Mesenchymal stem cell (in vitro differentiated cells and primary cell): ENCODE data around the gene SLC50A1.

Experiments
- DNase-seq: peaks from one replicate; pipeline ENCODE4 v3.0.0-alpha.2; 2013
- H2AFZ ChIP-seq: one replicate; pipeline ENCODE4 v1.6.1; 2013; ENCODE audit warnings: low read depth, mild to moderate bottlenecking, control low read depth, inconsistent platforms, low read length, moderate library complexity
- H2AK5ac ChIP-seq: 2 replicates; pipeline ENCODE4 v1.6.1; 2013; ENCODE audit warnings: low read length, moderate library complexity, mild to moderate bottlenecking, inconsistent platforms; ENCODE audit not compliant: severe bottlenecking
- H2BK120ac ChIP-seq: one replicate; pipeline ENCODE4 v1.6.1; 2013; ENCODE audit warnings: low read depth, mild to moderate bottlenecking, inconsistent platforms, low read length, moderate library complexity
- H2BK12ac ChIP-seq, 2 experiments: one replicate each; pipeline ENCODE4 v1.6.1; 2013; ENCODE audit warnings: inconsistent platforms in 2 of 2, low read length in 2 of 2, mild to moderate bottlenecking in 2 of 2, moderate library complexity in 2 of 2, control low read depth in 1 of 2
- H2BK15ac ChIP-seq: one replicate; pipeline ENCODE4 v1.6.1; 2013; ENCODE audit warnings: mild to moderate bottlenecking, low read depth, inconsistent platforms; ENCODE audit not compliant: poor library complexity, severe bottlenecking
- H2BK5ac ChIP-seq: 2 replicates; pipeline ENCODE4 v1.6.1; 2013; ENCODE audit warnings: low read depth, mild to moderate bottlenecking, low read length, control low read depth, inconsistent platforms; ENCODE audit not compliant: poor library complexity, severe bottlenecking
- H3K14ac ChIP-seq, 2 experiments: one replicate each; pipeline ENCODE4 v1.6.1; 2013; ENCODE audit warnings: inconsistent platforms in 2 of 2, low read length in 2 of 2, control low read depth in 1 of 2, mild to moderate bottlenecking in 1 of 2, moderate library complexity in 1 of 2
- H3K18ac ChIP-seq, 2 experiments: one replicate each; pipeline ENCODE4 v1.6.1; 2013; ENCODE audit warnings: inconsistent platforms in 2 of 2, low read length in 2 of 2, control low read depth in 1 of 2, low read depth in 1 of 2, mild to moderate bottlenecking in 1 of 2
- H3K23ac ChIP-seq, 2 experiments: one replicate each; pipeline ENCODE4 v1.6.1; 2013; ENCODE audit warnings: inconsistent platforms in 2 of 2, low read length in 2 of 2, mild to moderate bottlenecking in 2 of 2, moderate library complexity in 2 of 2, control low read depth in 1 of 2
- H3K27ac ChIP-seq: 2 replicates; pipeline ENCODE4 v1.5.1; 2013; ENCODE audit warnings: mild to moderate bottlenecking, moderate library complexity, low read length, control low read depth, inconsistent platforms; ENCODE audit not compliant: poor library complexity, severe bottlenecking
- H3K27me3 ChIP-seq, 2 experiments: 2 replicates each; pipeline versions ENCODE4 v1.6.1 to v1.7.0; 2013; ENCODE audit warnings: low read length in 2 of 2, mild to moderate bottlenecking in 2 of 2, moderate library complexity in 2 of 2, control low read depth in 1 of 2, inconsistent platforms in 1 of 2; ENCODE audit not compliant: control insufficient read depth in 1 of 2, insufficient read depth in 1 of 2
- H3K36me3 ChIP-seq, 2 experiments: 2 replicates each; pipeline versions ENCODE4 v1.6.1 to v1.7.0; 2013; ENCODE audit warnings: low read length in 2 of 2, control low read depth in 1 of 2, inconsistent platforms in 1 of 2, low read depth in 1 of 2, mild to moderate bottlenecking in 1 of 2; ENCODE audit not compliant: insufficient read depth in 2 of 2, control insufficient read depth in 1 of 2
- H3K4ac ChIP-seq, 2 experiments: one replicate each; pipeline ENCODE4 v1.6.1; 2013; ENCODE audit warnings: inconsistent platforms in 2 of 2, low read length in 2 of 2, mild to moderate bottlenecking in 2 of 2, moderate library complexity in 2 of 2, control low read depth in 1 of 2, low read depth in 1 of 2
- H3K4me1 ChIP-seq: 2 replicates; pipeline ENCODE4 v1.6.1; 2013; ENCODE audit warnings: low read depth, low read length, control low read depth; ENCODE audit not compliant: control insufficient read depth, insufficient read depth
- H3K4me2 ChIP-seq: 2 replicates; pipeline ENCODE4 v1.6.1; 2013; ENCODE audit warnings: low read length, mild to moderate bottlenecking, inconsistent platforms; ENCODE audit not compliant: poor library complexity, severe bottlenecking
- H3K4me3 ChIP-seq, 2 experiments: 2 replicates each; pipeline versions ENCODE4 v1.5.1 to v1.7.0; 2013; ENCODE audit warnings: low read length in 2 of 2, mild to moderate bottlenecking in 2 of 2, control low read depth in 1 of 2, low read depth in 1 of 2; ENCODE audit not compliant: insufficient read depth in 1 of 2
- H3K79me1 ChIP-seq: replicated peaks from 2 replicates; pipeline ENCODE4 v1.6.1; 2013; ENCODE audit warnings: mild to moderate bottlenecking, control low read depth, low read length, inconsistent platforms; ENCODE audit not compliant: poor library complexity, severe bottlenecking
- H3K9ac ChIP-seq: 2 replicates; pipeline ENCODE4 v1.7.0; 2013; ENCODE audit warnings: mild to moderate bottlenecking, low read length, moderate library complexity
- H3K9me3 ChIP-seq: 2 replicates; pipeline ENCODE4 v1.7.0; 2013; ENCODE audit warnings: mild to moderate bottlenecking, low read length; ENCODE audit not compliant: control insufficient read depth
- H4K8ac ChIP-seq: one replicate; pipeline ENCODE4 v1.6.1; 2013; ENCODE audit warnings: inconsistent platforms, mild to moderate bottlenecking, low read length, moderate library complexity
- H4K91ac ChIP-seq: one replicate; pipeline ENCODE4 v1.6.1; 2013; ENCODE audit warnings: mild to moderate bottlenecking, low read length, inconsistent platforms
- WGBS: methylation state at CpG from one replicate; pipeline ENCODE4 v1.1.7; 2013; ENCODE audit warnings: mixed read lengths; 5-methylcytosine and 5-hydroxymethylcytosine counted together

Gene SLC50A1

GRCh38 chr1:155177918-155178281 lies 42.2 kb downstream of the SLC50A1 start:
- H3K4me1 ChIP-seq, result peaks cover 26% of the 10 kb centered on the region
- peaks cover 39 to 57% of the 10 kb centered on the region in 2 experiments for H3K36me3 ChIP-seq
- H3K9ac ChIP-seq, result no peak overlapping the region
- H2AFZ ChIP-seq, result no peak overlapping the region
- H2BK12ac ChIP-seq, result no peak overlapping the region
- H4K8ac ChIP-seq, result no peak overlapping the region
- H2BK5ac ChIP-seq, result no peak overlapping the region
- no peak overlapping the region for H3K23ac ChIP-seq
- no peaks in the 10 kb centered on the region for H3K27me3 ChIP-seq
- no peaks in the 10 kb centered on the region for H3K9me3 ChIP-seq
- WGBS, result 97% methylated on average over 9 of the region's 9 CpGs
- no peak overlapping the region for H2BK120ac ChIP-seq
- H3K27ac ChIP-seq, result no peak overlapping the region
- no peak overlapping the region for H3K18ac ChIP-seq
- DNase-seq, result no peak
- H2BK15ac ChIP-seq, result no peak overlapping the region
- H4K91ac ChIP-seq, result no peak overlapping the region
- no peak overlapping the region for H3K14ac ChIP-seq
- H3K4me2 ChIP-seq, result no peak overlapping the region
- H2AK5ac ChIP-seq, result no peak overlapping the region
- no peak overlapping the region for H3K4me3 ChIP-seq
- H3K4ac ChIP-seq, result no peak overlapping the region
- peaks cover 14% of the 10 kb centered on the region for H3K79me1 ChIP-seq

- 95% methylated on average over 30 of the region's 30 CpGs for WGBS
- H3K14ac ChIP-seq, result no peak overlapping the region
These were observed 42.9 kb downstream of the SLC50A1 start for GRCh38 chr1:155178441-155179111.

DNA sequence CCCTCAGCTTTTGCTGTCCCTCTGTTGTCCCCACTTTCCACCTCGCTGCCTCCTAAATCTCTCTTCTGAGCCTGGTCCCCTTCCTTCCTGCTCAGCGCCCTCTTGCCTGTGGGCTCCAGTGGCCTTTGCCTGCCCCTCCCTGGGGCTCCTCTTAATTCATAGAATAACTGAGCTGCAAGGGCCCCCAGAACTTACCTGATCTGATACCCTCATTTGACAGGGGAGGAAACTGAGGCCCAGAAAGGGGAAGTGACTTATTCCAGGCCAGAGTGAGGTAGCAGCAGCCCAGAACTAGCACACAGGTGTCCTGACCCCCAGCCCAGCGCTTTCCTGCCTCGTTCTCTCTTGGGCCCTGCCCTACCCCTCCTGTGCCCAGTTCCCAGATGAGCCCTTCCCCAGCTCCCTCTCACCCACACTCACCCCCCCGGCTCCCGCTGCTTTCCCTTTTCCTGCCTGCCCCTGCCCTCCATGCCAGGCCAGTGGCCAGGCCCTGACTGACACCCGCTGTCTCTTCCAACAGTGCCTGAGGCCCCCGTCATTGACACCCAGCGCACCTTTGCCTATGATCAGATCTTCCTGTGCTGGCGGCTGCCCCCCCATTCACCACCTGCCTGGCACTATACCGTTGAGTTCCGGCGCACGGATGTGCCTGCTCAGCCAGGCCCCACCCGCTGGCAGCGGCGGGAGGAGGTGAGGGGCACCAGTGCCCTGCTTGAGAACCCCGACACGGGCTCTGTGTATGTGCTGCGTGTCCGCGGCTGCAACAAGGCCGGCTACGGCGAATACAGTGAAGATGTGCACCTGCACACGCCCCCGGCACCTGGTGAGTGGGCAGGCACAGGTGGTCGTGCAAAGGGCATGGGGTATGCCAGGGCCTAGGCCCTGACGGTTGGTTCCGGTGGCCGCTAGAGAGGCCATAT lies 43.7 kb downstream of the SLC50A1 start:
- H3K27me3 ChIP-seq, result no peaks in the 10 kb centered on the region

More at GRCh38 chr1:155178441-155179111, 42.9 kb downstream of the SLC50A1 start:
- Histone ChIP-seq H2AFZ (no peak overlapping the region), H2BK120ac (no peak overlapping the region), H3K27ac (no peak overlapping the region), H4K8ac (no peak overlapping the region), H3K9me3 (no peaks in the 10 kb centered on the region), H2BK12ac (no peak overlapping the region), H3K23ac (no peak overlapping the region), H3K4ac (no peak overlapping the region), H3K27me3 (no peaks in the 10 kb centered on the region), H2BK15ac (no peak overlapping the region), H3K9ac (no peak overlapping the region), H3K79me1 (peaks cover 14% of the 10 kb centered on the region), H2BK5ac (no peak overlapping the region), H2AK5ac (no peak overlapping the region), H4K91ac (no peak overlapping the region), H3K4me3 (no peak overlapping the region), H3K4me1 (peaks cover 26% of the 10 kb centered on the region), H3K18ac (no peak overlapping the region), H3K4me2 (no peak overlapping the region), H3K36me3 (peaks cover 43 to 61% of the 10 kb centered on the region in 2 experiments)
- no peak for DNase-seq

DNA sequence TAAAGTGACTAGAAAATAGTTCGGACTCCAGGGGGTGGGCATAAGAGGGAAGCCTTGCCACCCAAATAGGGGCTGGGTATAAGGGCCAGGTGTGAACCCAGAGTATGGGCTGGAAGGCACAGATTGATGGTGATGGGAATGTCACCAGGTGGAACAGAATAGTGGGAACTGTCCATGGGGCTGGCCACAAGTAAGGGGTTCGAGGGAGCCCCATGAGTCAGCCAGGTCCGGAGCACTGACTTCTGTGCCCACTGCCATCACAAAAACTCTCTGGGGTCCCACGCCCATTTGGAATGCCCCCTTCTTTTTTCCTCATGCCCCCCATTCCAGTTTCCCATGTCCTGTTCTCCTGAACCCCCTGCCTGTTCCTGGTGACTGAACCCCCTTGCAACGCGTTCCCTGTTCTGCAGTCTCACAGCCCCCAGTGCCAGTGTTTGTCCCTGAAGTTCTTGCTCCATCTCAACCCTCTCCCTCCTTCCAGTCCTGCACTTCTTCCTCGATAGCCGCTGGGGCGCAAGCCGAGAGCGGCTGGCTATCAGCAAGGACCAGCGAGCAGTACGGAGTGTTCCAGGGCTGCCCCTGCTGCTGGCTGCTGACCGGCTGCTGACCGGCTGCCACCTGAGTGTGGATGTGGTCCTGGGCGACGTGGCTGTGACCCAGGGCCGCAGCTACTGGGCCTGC lies 45.9 kb downstream of the SLC50A1 start:
- no peak overlapping the region for H2AK5ac ChIP-seq
- peaks cover 17% of the 10 kb centered on the region for H3K4me1 ChIP-seq
- H2AFZ ChIP-seq, result no peak overlapping the region
- H2BK5ac ChIP-seq, result no peak overlapping the region
- no peak for DNase-seq
- no peak overlapping the region for H4K8ac ChIP-seq
- no peak overlapping the region for H3K4me2 ChIP-seq
- H3K9ac ChIP-seq, result no peak overlapping the region
- 97% methylated on average over 18 of the region's 18 CpGs for WGBS
- H2BK12ac ChIP-seq, result no peak overlapping the region
- no peak overlapping the region for H3K27ac ChIP-seq
- H3K18ac ChIP-seq, result no peak overlapping the region
- no peak overlapping the region for H2BK120ac ChIP-seq
- H4K91ac ChIP-seq, result no peak overlapping the region
- H3K9me3 ChIP-seq, result no peaks in the 10 kb centered on the region
- peaks cover 14% of the 10 kb centered on the region for H3K79me1 ChIP-seq
- H3K4ac ChIP-seq, result no peak overlapping the region
- H3K4me3 ChIP-seq, result no peak overlapping the region
- H3K36me3 ChIP-seq, result peaks cover 47 to 75% of the 10 kb centered on the region in 2 experiments
- H2BK15ac ChIP-seq, result no peak overlapping the region
- no peak overlapping the region for H3K14ac ChIP-seq
- no peak overlapping the region for H3K23ac ChIP-seq
- no peaks in the 10 kb centered on the region for H3K27me3 ChIP-seq

More for the DNA sequence above, 43.7 kb downstream of the SLC50A1 start:
- H2BK120ac ChIP-seq, result no peak overlapping the region
- no peak overlapping the region for H2BK12ac ChIP-seq
- H2BK5ac ChIP-seq, result no peak overlapping the region
- peaks cover 45 to 69% of the 10 kb centered on the region in 2 experiments for H3K36me3 ChIP-seq
- H3K9me3 ChIP-seq, result no peaks in the 10 kb centered on the region
- H3K14ac ChIP-seq, result no peak overlapping the region
- no peak overlapping the region for H4K8ac ChIP-seq
- no peak overlapping the region for H2BK15ac ChIP-seq
- H3K4me2 ChIP-seq, result no peak overlapping the region
- WGBS, result 97% methylated on average over 31 of the region's 31 CpGs
- H3K4ac ChIP-seq, result no peak overlapping the region
- no peak overlapping the region for H3K18ac ChIP-seq
- no peak overlapping the region for H3K23ac ChIP-seq
- no peak overlapping the region for H4K91ac ChIP-seq
- no peak overlapping the region for H2AK5ac ChIP-seq
- H3K4me1 ChIP-seq, result peaks cover 20% of the 10 kb centered on the region
- H3K4me3 ChIP-seq, result no peak overlapping the region
- H3K9ac ChIP-seq, result no peak overlapping the region
- DNase-seq, result no peak
- peaks cover 14% of the 10 kb centered on the region for H3K79me1 ChIP-seq
- no peak overlapping the region for H2AFZ ChIP-seq
- no peak overlapping the region for H3K27ac ChIP-seq
